K562 (cell line): Measurements from ENCODE around the gene RHOBTB3. TPM values are rescaled to one million over a fixed set of nuclear protein-coding genes. Genes with fewer than 3 reads are reported as not detected.

ENCODE experiments used
- CEBPB ChIP-seq: fragments of 450-650 bp; IDR thresholded peaks from 2 replicates; pipeline ENCODE4 v1.6.1; 2016; ENCODE audit warnings: missing genetic modification characterization, missing compliant biosample characterization
- DMBX1 ChIP-seq: fragments of 250-450 bp; sonication (Bioruptor Pico); IDR thresholded peaks from 2 replicates; pipeline ENCODE4 v1.8.0; 2022; ENCODE audit warnings: inconsistent platforms, mild to moderate bottlenecking, moderate library complexity, borderline replicate concordance
- DPF2 ChIP-seq: fragments of 450-650 bp; IDR thresholded peaks from 2 replicates; pipeline ENCODE4 v1.6.1; 2016
- IRF2 ChIP-seq: sonication (generic); formaldehyde crosslinking; IDR thresholded peaks from 2 replicates; pipeline ENCODE4 v1.8.1; 2022; ENCODE audit warnings: mild to moderate bottlenecking, missing genetic modification reagents
- KDM1A ChIP-seq, 2 experiments: fragments of 450-650 bp; IDR thresholded peaks; 2 replicates each; pipeline ENCODE4 v1.6.1; 2016; ENCODE audit warnings: mild to moderate bottlenecking in 2 of 2
- MGA ChIP-seq: fragments of 450-650 bp; IDR thresholded peaks from 2 replicates; pipeline ENCODE4 v1.6.1; 2016; ENCODE audit warnings: mild to moderate bottlenecking, moderate library complexity
- NUFIP1 ChIP-seq: fragments of 450-650 bp; IDR thresholded peaks from 2 replicates; pipeline ENCODE4 v1.6.1; 2018; ENCODE audit not compliant: partially characterized antibody
- RBFOX2 ChIP-seq: fragments of 200-400 bp; formaldehyde crosslinking; IDR thresholded peaks from 2 replicates; pipeline ENCODE4 v1.6.1; 2017; ENCODE audit warnings: low read depth, mild to moderate bottlenecking, low read length, moderate library complexity
- SMAD4 ChIP-seq: fragments of 250-450 bp; sonication (Bioruptor Pico); conservative IDR thresholded peaks from 2 replicates; pipeline ENCODE4 v1.8.0; 2021; ENCODE audit warnings: inconsistent platforms, mild to moderate bottlenecking, moderate library complexity
- SMARCA4 ChIP-seq: fragments of 450-650 bp; IDR thresholded peaks from 2 replicates; pipeline ENCODE4 v1.6.1; 2016
- SPI1 ChIP-seq: IDR thresholded peaks from 2 replicates; pipeline ENCODE4 v1.6.1; 2011; ENCODE audit warnings: low read depth, low read length, control low read depth, borderline replicate concordance
- ZBTB17 ChIP-seq: fragments of 450-650 bp; formaldehyde crosslinking; IDR thresholded peaks from 2 replicates; pipeline ENCODE4 v1.4.0; 2020; ENCODE audit warnings: mild to moderate bottlenecking
- ZNF398 ChIP-seq: fragments of 250-450 bp; sonication (Bioruptor Pico); IDR thresholded peaks from 2 replicates; pipeline ENCODE4 v1.8.0; 2021; ENCODE audit warnings: moderate library complexity, mild to moderate bottlenecking, inconsistent platforms
- polyA plus RNA-seq, 8 experiments: library from polyadenylated mRNA; depleted of rRNA in 4 of 8; stranded (reverse) in 5 of 8; unstranded in 3 of 8; fragments of >200 nt; fragmentation: Nextera tagmentation in 2 of 8; fragmentation: Illumina TruSeq in 1 of 8; extraction: Ambion mirVana in 2 of 8; extraction: Trizol in 1 of 8; gene quantifications; 2 replicates each; pipeline versions ENCODE4 v1.2.1 to v1.2.3, GENCODE V29; 2011 to 2014; ENCODE audit warnings: inconsistent platforms in 1 of 8, missing spikeins in 1 of 8
- total RNA-seq, 7 experiments: library from RNA; depleted of rRNA in 6 of 7; stranded (reverse); fragments of >200 nt in 6 of 7; fragmentation: Illumina TruSeq in 2 of 7; extraction: Trizol in 2 of 7; gene quantifications; 2 replicates each; pipeline versions ENCODE4 v1.2.1 to v1.2.3, GENCODE V29; 2011 to 2021; ENCODE audit warnings: low replicate concordance in 1 of 7

Gene RHOBTB3
- total and polyA plus RNA-seq, 9 of the 15 experiments (the other 6 are each of a cell fraction or from before 2014, with no cell fraction given): 39.7 to 143 (median 115) TPM

GRCh38 chr5:95725071-95725820, 5.9 kb upstream of the RHOBTB3 start (continued):
- TF ChIP-seq MGA (peak; percentile 43; the same call in 1 of the 2 replicates), NUFIP1 (no peak), IRF2 (no peak), ZNF398 (CRISPR knock-in tag) (no peak), RBFOX2 (peak; percentile 30; the same call in 1 of the 2 replicates), SPI1 (peak; percentile 94), CEBPB (peak; percentile 82), SMAD4 (CRISPR knock-in tag) (no peak), DMBX1 (peak; percentile 42; the same call in 1 of the 2 replicates), SMARCA4 (0 out of 2 replicates have a peak, but pooled peaks have one; percentile 17), DPF2 (0 out of 2 replicates have a peak, but pooled peaks have one; percentile 27), ZBTB17 (CRISPR knock-in tag) (no peak), KDM1A (IDR thresholded peaks at IDR 0.05) (0 out of 4 replicates have a peak, but pooled peaks of 1 of the 2 experiments have one; percentile 30)
